Upper lobe of left lung (tissue), 4 donors: ENCODE results near the gene TMEM121B.

Experiments used
- EP300 ChIP-seq, 4 donors: sonication (generic); formaldehyde crosslinking; IDR thresholded peaks; one replicate each; pipeline ENCODE4 v1.5.1; 2017; ENCODE audit warnings: antibody characterized with exemption in 4 of 4, control low read depth in 2 of 4
- POLR2A ChIP-seq, 4 donors: fragments of 450-650 bp; IDR thresholded peaks; one replicate each; pipeline ENCODE4 v1.5.1; 2016 to 2017; ENCODE audit warnings: antibody characterized with exemption in 4 of 4, mild to moderate bottlenecking in 2 of 4
- POLR2AphosphoS5 ChIP-seq, 2 donors: sonication (generic); formaldehyde crosslinking; IDR thresholded peaks; one replicate each; pipeline ENCODE4 v1.5.1; 2017; ENCODE audit warnings: antibody characterized with exemption in 2 of 2
- TF ChIP-seq, protein P1 (sequence below), 6 experiments: fragments of 450-650 bp in 4 of 6; fragments of 200-600 bp in 2 of 6; sonication (generic) in 2 of 6; IDR thresholded peaks; one replicate each; pipeline ENCODE4 v1.5.1; 2016 to 2019; ENCODE audit warnings: antibody characterized with exemption in 6 of 6

GRCh38 chr22:17105143-17106129 lies 15.7 kb downstream of the TMEM121B start:
- TF ChIP-seq, protein P1, sequence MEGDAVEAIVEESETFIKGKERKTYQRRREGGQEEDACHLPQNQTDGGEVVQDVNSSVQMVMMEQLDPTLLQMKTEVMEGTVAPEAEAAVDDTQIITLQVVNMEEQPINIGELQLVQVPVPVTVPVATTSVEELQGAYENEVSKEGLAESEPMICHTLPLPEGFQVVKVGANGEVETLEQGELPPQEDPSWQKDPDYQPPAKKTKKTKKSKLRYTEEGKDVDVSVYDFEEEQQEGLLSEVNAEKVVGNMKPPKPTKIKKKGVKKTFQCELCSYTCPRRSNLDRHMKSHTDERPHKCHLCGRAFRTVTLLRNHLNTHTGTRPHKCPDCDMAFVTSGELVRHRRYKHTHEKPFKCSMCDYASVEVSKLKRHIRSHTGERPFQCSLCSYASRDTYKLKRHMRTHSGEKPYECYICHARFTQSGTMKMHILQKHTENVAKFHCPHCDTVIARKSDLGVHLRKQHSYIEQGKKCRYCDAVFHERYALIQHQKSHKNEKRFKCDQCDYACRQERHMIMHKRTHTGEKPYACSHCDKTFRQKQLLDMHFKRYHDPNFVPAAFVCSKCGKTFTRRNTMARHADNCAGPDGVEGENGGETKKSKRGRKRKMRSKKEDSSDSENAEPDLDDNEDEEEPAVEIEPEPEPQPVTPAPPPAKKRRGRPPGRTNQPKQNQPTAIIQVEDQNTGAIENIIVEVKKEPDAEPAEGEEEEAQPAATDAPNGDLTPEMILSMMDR (IDR thresholded peaks at IDR 0.05): no peak
- no peak for TF ChIP-seq EP300 (IDR thresholded peaks at IDR 0.05)
- no peak for TF ChIP-seq POLR2A (IDR thresholded peaks at IDR 0.05)
- no peak for TF ChIP-seq POLR2AphosphoS5 (IDR thresholded peaks at IDR 0.05)
